ENCODE measurements around the gene THRAP3. TPM values are rescaled to one million over a fixed set of nuclear protein-coding genes. Genes with fewer than 3 reads are reported as not detected.

THRAP3 gene
- total and polyA plus RNA-seq, 2 donors from 2014 or later = 28.0 to 102 TPM

GRCh38 chr1:36303244-36303643 lies 79.0 kb downstream of the THRAP3 start:
- H3K9ac ChIP-seq (ENCODE audit: low read length in 3 of 3) = no peak overlapping the region
- H3K36me3 ChIP-seq (ENCODE audit: control insufficient read depth in 2 of 3, insufficient read depth in 3 of 3, low read length in 3 of 3) = peaks cover 2 to 32% (median 24%) of the 10 kb centered on the region in 3 donors
- intact Hi-C loops (cut with DNase I) = no loop called here

GRCh38 chr1:36303650-36304360 lies 79.6 kb downstream of the THRAP3 start:
- H3K36me3 ChIP-seq (ENCODE audit: control insufficient read depth in 2 of 3, insufficient read depth in 3 of 3, low read length in 3 of 3) = peaks cover 2 to 32% (median 20%) of the 10 kb centered on the region in 3 donors
- peaks cover 0 to 16% (median 10%) of the 10 kb centered on the region in 3 donors for H3K4me1 ChIP-seq (ENCODE audit: control insufficient read depth in 2 of 3, insufficient read depth in 2 of 3, low read depth in 1 of 3, low read length in 3 of 3)
- FAIRE-seq (no peak), DNase-seq (no peak)
- H3K4me3 ChIP-seq (ENCODE audit: low read length in 3 of 3) = no peak overlapping the region
- H3K9ac ChIP-seq (ENCODE audit: low read length in 3 of 3) = no peak overlapping the region
- no peak overlapping the region for H3K27ac ChIP-seq (ENCODE audit: low read depth in 2 of 2, low read length in 2 of 2)
- intact Hi-C loops (cut with DNase I) = no loop called here
- H3K27me3 ChIP-seq (ENCODE audit: control insufficient read depth, insufficient read depth, low read length) = no peaks in the 10 kb centered on the region
- no peaks in the 10 kb centered on the region for H3K9me3 ChIP-seq (ENCODE audit: control insufficient read depth in 2 of 3, insufficient read depth in 1 of 3, low read length in 3 of 3)
- TF ChIP-seq CTCF (IDR thresholded peaks at IDR 0.05; ENCODE audit: borderline replicate concordance, extremely low read depth, insufficient read depth) = no peak

More at GRCh38 chr1:36303244-36303643, 79.0 kb downstream of the THRAP3 start:
- no peak for DNase-seq
- no peak for TF ChIP-seq CTCF (IDR thresholded peaks at IDR 0.05; ENCODE audit: borderline replicate concordance, extremely low read depth, insufficient read depth)
- Histone ChIP-seq H3K4me1 (ENCODE audit: control insufficient read depth in 2 of 3, insufficient read depth in 2 of 3, low read depth in 1 of 3, low read length in 3 of 3) (peaks cover 0 to 16% (median 10%) of the 10 kb centered on the region in 3 donors), H3K9me3 (ENCODE audit: control insufficient read depth in 2 of 3, insufficient read depth in 1 of 3, low read length in 3 of 3) (no peaks in the 10 kb centered on the region), H3K27me3 (ENCODE audit: control insufficient read depth, insufficient read depth, low read length) (no peaks in the 10 kb centered on the region), H3K4me3 (ENCODE audit: low read length in 3 of 3) (no peak overlapping the region), H3K27ac (ENCODE audit: low read depth in 2 of 2, low read length in 2 of 2) (no peak overlapping the region)
- FAIRE-seq = no peak

- Histone ChIP-seq H3K36me3 (ENCODE audit: control insufficient read depth in 2 of 3, insufficient read depth in 3 of 3, low read length in 3 of 3) (peaks cover 2 to 32% (median 20%) of the 10 kb centered on the region in 3 donors), H3K27ac (ENCODE audit: low read depth in 2 of 2, low read length in 2 of 2) (no peak overlapping the region), H3K9ac (ENCODE audit: low read length in 3 of 3) (no peak overlapping the region), H3K4me1 (ENCODE audit: control insufficient read depth in 2 of 3, insufficient read depth in 2 of 3, low read depth in 1 of 3, low read length in 3 of 3) (peaks cover 0 to 16% (median 10%) of the 10 kb centered on the region in 3 donors), H3K9me3 (ENCODE audit: control insufficient read depth in 2 of 3, insufficient read depth in 1 of 3, low read length in 3 of 3) (no peaks in the 10 kb centered on the region), H3K4me3 (ENCODE audit: low read length in 3 of 3) (no peak overlapping the region), H3K27me3 (ENCODE audit: control insufficient read depth, insufficient read depth, low read length) (no peaks in the 10 kb centered on the region)
- intact Hi-C loops (cut with DNase I) = no loop called here
- DNase-seq = no peak
- no peak for TF ChIP-seq CTCF (IDR thresholded peaks at IDR 0.05; ENCODE audit: borderline replicate concordance, extremely low read depth, insufficient read depth)
- FAIRE-seq = no peak
Observed at GRCh38 chr1:36304521-36304920, 80.3 kb downstream of the THRAP3 start.
